Raji (cell line): ENCODE measurements around the gene SLX4IP.

Experiments
- POLR2A ChIP-seq: IDR thresholded peaks from 2 replicates; pipeline ENCODE4 v1.6.1; 2011; ENCODE audit warnings: low read depth, low read length, control low read depth; ENCODE audit not compliant: insufficient read depth

The SLX4IP gene

GRCh38 chr20:10595985-10596384 lies 160.9 kb downstream of the SLX4IP start:
- TF ChIP-seq POLR2A, result no peak

- TF ChIP-seq POLR2A, result no peak
These were observed 161.6 kb downstream of the SLX4IP start for GRCh38 chr20:10596710-10597121.

- no peak for TF ChIP-seq POLR2A
These were observed 162.5 kb downstream of the SLX4IP start for GRCh38 chr20:10597637-10598036.

- TF ChIP-seq POLR2A, result no peak
These were observed 167.2 kb downstream of the SLX4IP start for GRCh38 chr20:10602221-10602871.

DNA sequence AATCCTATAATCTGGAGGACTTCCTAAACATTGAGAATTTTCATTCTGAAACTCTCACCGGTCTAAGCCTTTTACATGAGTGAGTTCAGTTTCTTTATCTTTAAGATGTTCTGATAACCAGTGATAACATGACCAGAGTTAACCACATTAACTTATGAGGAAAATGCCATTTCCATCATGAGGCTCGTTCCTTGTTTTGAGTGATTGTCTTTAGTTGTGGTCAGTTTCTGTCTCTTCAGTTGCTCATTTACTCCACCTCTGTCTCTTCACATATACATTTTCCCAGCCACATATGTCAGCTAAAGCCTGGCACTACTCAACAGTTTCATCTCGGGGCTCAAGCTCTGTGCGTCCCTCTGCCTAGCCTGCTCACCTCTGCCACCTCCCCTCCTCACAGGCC lies 168.3 kb downstream of the SLX4IP start:
- TF ChIP-seq POLR2A, result no peak

GRCh38 chr20:10603971-10604864 lies 169.1 kb downstream of the SLX4IP start:
- no peak for TF ChIP-seq POLR2A

DNA sequence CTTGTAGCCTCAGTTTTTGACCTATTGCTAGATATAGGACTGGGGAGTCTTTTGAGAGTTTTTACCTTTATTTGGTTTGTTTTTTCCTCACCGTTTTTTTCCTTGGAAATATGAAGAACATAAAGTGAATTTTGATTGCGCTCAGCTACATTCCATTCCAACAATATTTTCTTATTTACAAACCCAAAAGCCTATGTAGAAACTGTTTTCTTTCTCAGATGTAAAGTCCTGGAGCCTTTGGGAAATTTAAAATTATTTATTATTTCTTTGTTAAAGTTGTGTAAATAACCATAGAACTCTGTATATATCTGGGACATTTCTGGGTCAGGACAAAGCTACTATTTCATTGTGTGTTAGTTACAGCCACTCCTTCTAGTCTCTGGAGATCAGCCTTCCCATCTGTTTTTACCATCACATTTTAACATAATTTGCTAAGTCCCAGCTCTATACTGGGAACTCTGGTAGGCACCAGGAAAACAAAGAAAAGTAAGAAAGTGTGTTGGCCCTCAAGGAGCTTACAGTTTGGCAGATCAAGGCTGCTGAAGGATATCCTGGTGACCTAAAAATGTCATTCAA lies 169.8 kb downstream of the SLX4IP start:
- no peak for TF ChIP-seq POLR2A

- no peak for TF ChIP-seq POLR2A
These were observed 170.6 kb downstream of the SLX4IP start for GRCh38 chr20:10605547-10606195.

- TF ChIP-seq POLR2A, result no peak
These were observed 174.2 kb downstream of the SLX4IP start for GRCh38 chr20:10609276-10609675.

GRCh38 chr20:10609770-10610169 lies 174.7 kb downstream of the SLX4IP start:
- TF ChIP-seq POLR2A, result no peak

DNA sequence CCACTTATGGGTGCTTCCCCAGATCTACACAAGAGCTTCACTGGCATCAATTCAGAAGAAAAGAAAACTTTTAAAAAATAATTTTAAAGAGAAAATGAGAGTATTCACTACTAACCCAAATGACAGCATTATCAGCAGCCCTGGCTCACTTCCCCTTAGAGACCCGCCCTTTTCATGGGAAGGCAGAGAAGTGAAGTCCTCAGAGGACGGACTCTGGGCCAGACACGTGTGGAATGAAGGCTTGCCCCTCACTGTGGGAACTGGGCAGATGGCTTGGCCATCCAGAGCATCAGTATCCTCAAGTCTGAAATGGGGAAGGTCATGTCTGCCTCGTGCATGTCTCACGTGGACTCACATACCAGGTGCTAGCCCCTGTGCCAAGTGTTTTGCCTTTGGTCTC lies 175.1 kb downstream of the SLX4IP start:
- TF ChIP-seq POLR2A, result no peak

DNA sequence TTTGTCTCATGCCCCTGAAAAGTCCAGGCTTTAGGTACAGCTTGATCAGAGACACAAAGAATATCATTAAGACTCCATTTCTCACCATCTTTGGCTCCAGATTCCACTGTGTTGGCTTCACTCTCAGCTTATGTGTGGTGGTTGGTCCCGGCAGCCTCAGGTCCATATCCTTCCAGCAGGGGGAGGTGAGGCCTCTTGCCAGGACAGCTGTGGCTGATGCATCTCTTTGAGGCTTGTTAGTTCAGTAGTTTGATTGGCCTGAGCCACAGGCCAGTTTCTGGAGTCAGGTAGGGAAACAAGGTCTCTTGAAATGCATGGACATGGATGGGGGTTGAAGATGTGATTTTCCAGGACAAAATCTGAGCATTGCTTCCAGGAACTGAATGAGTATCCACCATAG lies 176.3 kb downstream of the SLX4IP start:
- no peak for TF ChIP-seq POLR2A

DNA sequence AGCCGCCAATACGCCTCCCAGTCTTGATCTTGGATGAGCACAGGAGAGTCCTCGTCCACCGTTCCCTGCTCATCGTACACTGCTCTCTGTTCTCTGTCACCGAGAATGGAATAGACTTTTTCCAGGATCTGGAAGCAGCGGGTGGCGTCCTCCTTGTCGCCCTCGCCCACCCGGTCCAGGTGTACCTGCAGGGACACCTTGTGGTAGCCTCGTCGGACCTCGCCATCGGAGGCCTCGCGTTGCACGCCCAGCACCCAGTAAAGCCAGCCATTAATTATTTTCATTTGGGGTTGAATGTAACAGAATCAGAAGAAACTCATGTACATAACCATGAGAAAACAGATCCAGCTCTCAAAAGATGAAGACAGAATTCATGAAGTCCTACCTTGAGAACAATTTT lies 178.8 kb downstream of the SLX4IP start:
- no peak for TF ChIP-seq POLR2A

- TF ChIP-seq POLR2A, result no peak
These were observed 181.1 kb downstream of the SLX4IP start for GRCh38 chr20:10616212-10616611.

DNA sequence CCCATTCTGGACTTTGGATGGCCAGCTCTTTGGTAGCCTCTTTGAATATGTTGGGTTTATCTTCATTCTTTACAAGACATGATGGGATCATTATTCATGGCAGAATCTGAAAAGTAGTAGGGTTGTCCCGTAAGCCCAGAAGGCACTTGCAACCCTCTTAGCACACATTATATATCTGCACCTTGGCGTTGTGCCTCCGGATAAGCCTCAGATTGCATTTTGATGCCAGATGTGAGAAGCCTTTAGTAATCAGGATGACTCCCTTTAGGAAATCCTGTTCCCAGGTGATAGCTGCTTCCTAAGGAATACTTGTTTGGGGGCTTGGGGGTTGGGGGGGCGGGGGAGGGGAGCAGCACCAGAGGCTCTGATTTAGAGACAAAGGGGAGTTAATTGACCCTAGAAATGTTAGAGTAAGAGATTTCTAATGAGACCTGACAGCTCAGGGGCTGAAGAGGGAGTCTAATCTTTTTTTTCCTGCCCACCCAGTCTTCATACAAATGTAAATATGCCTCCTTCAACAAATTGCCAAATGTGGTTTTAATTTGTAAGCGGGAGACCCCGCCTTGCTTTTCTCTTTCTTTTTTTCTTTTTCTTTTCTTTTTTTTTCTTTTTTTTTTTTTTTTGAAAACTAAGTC lies 183.6 kb downstream of the SLX4IP start:
- no peak for TF ChIP-seq POLR2A
